HTR-8/SVneo (cell line): ENCODE data around the gene SGIP1.
"Not testable (repeated sequence)": the region's sequence is repeated elsewhere in the genome, so short reads cannot be mapped to it uniquely, and the experiment has no call there.

Experiments used
- DNase-seq: peaks from one replicate; pipeline ENCODE4 v3.0.0; 2011; ENCODE audit warnings: low spot score, mixed read lengths; ENCODE audit not compliant: insufficient read length
- FAIRE-seq: peaks from 2 replicates; lab custom pipeline; 2011; peaks lifted over from hg19 to GRCh38; lab: Jason Lieb, UNC

SGIP1 gene

DNA sequence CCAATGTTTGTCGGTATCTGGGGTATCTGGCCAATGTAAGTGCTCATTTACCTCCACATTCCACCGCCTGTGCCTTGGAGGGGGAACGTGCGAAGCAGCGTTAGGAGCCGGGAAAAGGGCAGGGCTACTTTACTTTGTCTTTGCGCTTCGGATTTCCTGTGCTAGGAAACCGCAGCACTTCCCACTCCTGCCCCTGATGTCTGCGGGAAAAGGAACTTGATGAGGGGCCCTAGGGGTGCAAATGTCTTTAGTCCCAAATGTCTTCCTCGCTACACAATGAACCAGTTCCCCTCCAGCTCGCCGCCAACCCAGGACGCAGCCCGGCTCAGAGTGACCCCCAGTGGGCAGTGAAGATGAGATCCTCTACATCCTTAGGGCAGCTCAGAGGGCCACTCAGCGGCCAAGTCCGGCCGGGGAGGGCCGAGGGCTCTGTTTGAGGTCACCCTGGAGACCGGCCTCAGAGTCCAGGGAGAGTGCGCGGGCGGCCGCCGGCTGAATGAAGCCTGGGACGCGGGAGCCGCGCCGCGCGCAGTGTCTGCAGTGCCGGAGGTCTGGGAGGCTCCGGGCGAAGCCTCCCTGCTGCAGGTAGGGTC lies 218.1 kb downstream of the SGIP1 start, which contains the start of gene DYNLT5:
Gene DYNLT5, plus strand, starts transcription at position 460 of the 593 bp plus-strand sequence. CDS start 2,200 bp downstream, outside the sequence.
- FAIRE-seq: no peak
- DNase-seq: peak; percentile 22

DNA sequence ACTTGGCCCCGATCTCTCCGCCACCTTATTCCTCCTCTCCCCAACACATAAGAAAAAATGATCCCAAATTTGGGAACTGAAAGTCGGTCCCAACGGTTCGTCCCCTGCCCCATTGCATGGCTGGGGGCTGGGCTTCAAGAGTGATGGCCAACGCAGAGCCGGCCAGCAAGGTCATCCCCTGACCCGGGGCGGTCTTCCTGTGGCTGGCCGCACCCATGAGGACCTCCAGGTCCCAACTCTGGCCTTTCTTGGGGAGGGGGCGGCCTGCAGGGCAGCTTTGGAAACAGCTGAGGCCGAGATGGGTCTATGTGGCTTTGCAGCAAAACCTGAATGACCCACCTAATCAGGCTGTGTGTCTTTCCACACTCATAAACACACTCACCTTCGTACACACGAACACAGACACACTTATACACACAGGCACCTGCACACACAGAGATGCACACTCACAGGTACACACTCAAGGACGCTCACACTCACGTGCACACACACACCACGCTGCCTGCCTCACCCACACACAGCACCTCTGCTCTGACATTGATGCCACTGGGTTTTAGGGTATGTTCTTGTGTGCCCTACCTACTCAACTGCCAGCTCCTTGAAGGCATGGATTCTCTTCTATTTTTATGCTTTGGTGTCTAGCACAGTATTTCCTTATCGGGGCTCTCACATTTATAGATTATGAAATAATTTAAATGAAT lies 218.9 kb downstream of the SGIP1 start:
- DNase-seq: no peak
- FAIRE-seq: peak; percentile 49

DNA sequence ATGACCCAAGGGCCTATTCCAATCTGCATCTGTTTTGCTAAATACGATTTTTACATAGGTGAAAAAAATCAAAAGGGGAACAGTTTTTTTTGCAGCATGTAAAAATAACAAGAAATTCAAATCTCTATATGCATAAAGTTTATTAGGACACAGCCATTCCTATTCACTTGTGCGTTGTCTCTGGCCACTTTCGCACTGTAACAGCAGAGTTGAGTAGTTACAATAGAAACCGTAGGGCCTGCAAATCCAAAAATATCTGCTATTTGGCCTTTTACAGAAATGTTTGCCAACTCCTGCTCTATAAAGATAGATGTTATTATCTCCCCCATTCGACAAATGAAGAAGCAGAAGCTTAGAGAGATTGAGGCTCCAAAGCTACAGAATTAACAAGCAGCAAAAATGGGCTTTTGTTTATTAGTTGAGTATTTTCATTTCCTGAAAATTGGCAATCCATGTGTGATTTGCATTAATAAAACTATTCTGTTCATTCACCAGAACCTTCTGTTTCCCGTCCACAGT lies 223.8 kb downstream of the SGIP1 start:
- no peak for DNase-seq
- FAIRE-seq: no peak

DNA sequence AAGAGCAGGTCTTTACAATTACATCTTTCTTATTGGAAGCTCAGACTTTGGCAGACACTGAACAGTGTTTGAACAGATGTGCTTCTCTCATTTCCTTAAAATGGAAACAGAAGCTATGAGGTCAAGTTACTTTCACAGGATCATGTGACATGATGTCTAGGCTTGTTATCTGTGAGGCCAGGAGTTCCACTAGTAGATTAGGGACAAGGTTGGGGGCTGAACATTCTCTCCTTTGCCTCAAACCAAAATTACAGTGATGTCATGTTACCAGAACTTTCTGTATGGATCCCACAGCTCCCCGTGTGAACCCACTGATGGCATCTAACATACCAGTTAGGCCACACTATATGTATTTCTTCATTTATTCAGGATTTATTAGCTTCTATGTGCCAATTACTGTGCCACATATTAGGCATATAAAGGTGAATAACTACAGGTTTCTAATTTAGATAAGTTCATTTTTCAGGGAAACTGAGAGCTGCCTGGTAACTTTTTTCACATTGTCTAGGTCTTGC lies 224.3 kb downstream of the SGIP1 start:
- DNase-seq (no peak), FAIRE-seq (no peak)

DNA sequence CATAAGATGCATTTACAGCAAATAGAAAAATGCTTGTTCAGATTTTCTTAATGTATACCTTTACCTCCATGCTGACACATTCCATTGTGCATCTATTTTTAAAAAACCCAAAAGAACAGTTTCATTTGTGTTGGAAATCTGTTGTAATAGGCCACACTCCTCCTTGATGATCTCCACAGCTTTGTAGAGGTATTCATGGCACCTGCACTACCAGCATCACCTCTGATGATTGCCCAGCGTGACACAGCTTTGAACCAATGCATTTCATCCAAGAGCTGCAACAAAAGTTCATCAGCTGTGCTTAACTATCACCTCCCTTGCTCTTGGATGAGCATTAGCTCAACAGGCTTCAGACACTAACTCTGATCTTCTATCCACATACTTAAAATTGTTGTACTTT lies 226.6 kb downstream of the SGIP1 start:
- FAIRE-seq: no peak

DNA sequence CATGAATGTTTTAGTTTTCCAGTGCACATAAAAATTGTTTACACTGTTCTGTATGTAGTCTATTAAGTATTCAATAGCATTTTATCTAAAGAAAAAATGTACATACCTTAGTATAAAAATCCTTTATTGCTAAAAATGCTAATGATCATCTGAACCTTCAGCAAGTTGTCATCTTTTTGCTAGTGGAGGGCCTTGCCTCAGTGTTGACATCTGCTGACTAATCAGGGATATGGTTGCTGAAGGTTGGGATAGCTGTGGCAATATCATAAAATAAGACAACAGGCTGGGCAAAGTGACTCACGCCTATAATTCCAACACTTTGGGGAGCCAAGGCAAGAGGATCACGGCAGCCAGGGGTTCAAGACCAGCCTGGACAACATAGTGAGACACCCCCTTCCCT lies 227.3 kb downstream of the SGIP1 start:
- DNase-seq (no peak), FAIRE-seq (no peak)

More for the DNA sequence above, 226.6 kb downstream of the SGIP1 start:
- DNase-seq: no peak

DNA sequence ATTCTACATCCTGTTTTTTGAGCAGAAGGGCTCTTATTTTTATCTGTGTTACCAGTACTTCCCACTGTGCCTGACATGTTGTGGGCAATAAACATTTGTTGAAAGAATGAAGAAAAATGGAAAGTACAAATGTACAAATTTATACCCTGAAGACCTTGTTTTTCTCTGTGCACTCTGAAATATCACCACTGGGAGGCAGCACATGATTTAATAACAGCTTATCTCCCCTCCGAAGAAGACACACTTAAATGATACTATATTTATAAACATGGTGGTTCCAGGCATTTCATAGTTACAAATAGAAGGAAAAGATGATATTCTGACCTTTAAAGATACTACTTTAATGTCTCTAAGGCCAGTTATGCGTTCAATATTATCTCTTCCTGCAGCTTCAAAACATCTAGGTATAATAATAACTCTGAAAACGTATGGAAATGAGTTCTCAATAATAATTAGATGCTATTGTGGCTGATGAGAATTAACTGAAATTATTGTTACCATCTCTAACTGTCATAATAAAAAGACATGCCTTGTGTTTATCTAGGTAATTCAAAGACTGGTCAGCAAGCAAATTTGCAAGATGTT lies 231.1 kb downstream of the SGIP1 start:
- DNase-seq (peak; percentile 28), FAIRE-seq (no peak)

DNA sequence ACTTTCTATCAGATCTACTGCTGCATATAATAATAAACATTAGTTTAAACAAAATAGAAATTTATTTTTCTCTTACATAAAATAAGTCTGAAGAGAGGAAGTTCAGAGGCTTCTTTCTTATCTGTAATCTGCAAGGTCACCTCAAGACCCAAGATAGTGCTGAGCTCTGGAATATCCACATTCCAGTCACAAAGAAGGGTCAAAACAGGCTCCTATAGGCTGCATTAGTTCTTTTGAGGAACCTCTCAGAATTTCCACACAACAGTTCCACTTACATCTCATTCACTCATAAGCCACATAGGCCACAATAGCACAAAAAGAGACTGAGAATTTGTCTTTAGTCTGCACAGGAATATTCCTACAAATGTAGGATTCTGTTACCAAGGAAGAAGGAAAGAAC lies 233.7 kb downstream of the SGIP1 start:
- DNase-seq (no peak), FAIRE-seq (no peak)

DNA sequence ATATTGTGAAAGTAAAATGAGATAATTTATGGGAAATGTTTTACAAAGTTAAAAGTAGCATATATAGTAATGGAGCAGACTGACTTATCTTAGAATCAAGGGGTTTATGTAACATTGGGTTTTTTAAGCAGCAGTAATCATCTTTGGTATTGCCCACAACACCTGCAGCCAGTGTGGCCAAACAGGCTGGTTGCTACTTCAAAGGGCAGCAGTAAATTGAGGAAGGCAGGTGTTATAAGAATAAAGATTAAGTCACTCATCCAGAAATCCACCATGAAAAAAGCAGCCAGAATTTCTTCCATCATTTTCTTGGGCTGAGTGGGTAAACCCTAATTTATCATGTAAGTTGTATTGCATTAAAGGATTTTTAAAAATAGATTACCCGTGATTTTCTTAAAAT lies 235.0 kb downstream of the SGIP1 start:
- DNase-seq (no peak), FAIRE-seq (no peak)

DNA sequence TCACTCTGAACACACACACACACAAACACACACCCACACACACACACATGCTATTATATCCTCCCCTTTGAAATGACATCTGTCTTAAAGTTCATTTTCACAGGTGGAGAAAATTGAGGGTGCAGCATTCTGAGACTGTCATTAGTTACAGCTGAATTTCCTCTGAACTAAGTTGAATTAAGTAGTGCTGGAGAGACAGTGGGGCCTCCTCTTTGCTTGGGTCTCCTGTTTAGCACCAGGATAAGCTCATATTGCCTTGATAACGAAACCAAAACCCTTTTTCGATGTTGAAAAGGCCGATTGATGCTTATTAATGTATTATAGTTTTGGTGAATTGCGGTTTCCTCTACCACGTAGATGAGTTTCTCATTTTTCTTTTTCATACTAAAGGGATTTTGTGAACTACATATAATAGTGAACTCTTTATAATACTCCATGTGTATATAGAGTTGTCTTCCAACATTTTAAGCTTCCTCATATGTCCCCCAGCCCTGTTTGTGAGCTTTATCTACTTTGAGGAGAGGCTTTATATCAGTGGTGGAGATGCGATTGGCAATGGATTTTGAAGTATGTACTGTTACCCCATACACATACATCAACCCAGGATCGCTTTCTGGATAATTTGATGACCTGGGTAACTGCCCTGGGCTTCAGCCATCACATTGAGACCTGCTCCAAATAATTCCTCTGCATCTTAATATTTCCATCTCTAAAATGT lies 235.7 kb downstream of the SGIP1 start:
- no peak for DNase-seq
- FAIRE-seq: no peak

DNA sequence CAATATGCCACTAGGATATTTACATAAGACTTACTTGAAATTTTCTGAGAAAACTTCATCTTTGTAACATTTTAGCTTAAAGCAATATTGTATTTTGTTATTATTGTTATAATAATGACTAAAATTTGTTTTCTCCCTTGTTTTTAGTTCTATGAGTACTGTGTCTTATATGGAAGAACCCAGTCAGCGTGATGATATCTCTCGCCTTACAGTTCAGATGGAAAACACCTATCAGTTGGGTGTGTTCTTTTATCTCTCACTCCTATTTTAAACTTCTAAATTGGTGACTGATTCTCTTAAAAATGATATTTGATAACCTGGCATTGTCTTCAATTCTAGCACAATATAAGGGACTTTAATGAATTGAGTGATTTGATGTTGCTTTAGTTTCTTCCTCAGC lies 236.3 kb downstream of the SGIP1 start:
- FAIRE-seq: no peak
- DNase-seq: no peak

DNA sequence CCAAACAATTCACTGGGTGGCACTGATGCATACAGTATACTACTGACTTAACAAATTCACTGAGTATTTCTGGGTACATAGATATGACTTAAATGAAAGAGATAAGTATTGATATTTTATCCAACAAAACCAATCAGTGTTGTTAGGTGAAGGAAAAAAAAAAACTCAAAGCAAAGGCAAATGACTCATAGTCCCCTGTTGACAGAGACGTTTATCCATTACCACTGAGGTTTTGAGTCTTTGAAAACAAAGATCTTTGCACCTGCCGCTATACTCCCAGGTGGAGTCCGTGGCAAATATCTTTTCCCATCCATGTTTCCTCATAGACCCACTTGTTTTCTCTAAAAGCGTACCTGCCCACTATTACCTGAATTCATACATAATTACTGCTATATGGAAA lies 236.7 kb downstream of the SGIP1 start:
- FAIRE-seq: no peak
- DNase-seq: no peak

DNA sequence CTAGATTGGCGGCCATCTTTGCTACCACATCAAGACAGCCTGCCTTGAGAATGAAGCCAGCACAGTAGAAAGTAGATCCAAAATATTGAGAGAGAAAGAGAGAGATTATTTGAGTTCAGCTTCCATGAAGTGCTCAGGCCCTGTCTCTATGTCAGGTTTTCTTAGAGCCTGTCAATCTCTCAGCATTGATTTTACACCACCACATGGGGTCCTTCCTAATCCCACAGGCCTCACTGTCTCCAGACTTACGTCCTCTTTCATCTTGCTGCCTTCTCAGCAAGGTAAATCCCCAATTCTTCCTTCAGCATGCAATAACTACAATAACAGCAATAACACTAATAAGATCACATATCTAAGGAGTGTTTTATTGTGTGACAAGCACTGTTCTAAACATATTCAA lies 239.3 kb downstream of the SGIP1 start:
- FAIRE-seq (no peak), DNase-seq (no peak)

DNA sequence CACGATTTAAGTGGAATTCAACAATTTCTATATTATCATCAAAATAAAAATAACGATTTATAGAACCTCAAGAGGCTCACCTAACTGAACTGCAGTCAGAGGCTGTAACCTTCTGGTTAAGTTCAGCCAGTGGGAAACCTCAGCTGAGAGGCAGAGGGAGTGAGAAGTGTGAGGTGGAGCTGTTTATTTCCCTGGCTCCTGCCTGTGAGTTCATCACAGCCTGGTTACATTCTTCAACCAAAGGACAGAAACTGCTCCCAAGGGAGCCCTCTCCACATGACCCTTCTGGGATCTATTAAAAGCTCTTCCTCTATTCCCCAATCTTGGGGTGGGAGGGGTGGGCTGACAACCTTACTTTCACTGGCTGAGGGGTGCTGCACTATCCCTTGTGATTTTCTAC lies 240.5 kb downstream of the SGIP1 start:
- FAIRE-seq: no peak
- DNase-seq: no peak

DNA sequence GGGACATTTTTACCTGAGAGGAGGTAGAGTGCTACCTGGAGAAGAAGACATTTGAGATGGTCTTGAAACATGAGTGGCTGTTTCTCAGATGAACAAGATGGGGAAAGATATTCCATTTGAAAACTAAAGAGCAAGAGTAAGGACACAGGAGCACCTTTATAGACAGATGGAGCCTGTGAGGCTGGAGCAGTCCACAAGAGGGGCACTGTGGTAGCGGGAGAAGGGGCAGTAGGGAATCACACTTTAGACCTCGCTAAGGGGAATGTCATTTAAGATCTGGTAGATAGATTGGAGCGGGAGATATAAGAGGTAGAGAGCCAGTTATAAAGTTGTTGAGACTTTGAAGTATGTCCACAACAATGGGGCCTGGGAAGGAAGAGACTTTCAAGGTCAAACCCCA lies 241.7 kb downstream of the SGIP1 start:
- FAIRE-seq (no peak), DNase-seq (no peak)

DNA sequence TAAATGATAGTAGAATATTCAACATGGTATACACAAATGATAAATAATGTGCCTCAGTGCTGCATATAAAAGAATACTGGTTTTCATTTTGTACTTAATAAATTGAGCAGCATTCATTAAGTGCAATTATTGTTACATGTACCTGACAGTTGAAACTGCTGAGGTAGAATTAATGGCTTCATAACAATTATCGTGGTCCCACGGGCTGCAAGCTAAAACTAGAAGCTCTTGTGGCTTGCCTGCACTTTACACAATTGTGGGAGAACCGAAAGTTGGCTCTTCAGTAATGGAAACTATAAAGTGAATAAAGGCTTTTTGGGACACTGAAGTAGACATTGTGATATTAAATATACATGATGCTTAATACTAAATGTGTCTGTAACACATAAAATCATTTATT lies 243.9 kb downstream of the SGIP1 start:
- FAIRE-seq: no peak

DNA sequence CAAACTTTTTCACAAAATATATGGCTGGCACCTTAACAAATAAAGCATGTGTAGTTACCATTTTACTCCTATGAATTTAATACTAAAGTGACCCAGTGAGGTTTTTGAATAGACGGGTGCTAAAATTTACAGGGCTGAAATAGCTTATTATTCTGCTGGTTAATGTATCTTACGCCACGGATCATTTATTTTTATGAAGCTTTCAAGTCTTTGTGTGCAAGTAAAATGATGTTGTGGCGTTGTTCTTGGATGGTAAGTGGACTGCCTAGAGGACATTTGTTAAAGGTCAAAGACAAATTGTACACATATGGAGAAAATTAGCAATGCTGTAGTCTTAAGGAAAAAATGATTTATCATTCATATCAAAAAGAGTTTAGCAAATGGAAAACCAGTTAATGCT lies 244.3 kb downstream of the SGIP1 start:
- no peak for DNase-seq
- no peak for FAIRE-seq

More for the DNA sequence above, 243.9 kb downstream of the SGIP1 start:
- DNase-seq: no peak

DNA sequence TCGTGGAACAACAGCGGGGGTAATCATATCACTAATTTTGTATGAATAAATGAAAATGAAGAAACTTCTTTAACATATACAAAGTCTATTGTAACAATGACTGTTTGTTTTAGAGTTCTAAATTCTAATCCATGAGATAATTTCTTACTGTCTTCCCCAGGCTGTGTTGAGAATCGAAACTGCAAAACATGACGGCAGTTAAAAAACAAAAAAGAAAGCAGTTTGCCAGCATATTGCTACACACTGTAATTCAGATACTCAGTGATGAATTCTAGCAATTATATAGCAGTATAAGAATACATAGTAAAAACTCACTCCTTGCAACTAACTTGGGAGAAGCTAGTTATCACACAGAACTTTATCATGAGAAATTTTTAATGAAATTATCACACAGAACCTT lies 245.0 kb downstream of the SGIP1 start:
- no peak for DNase-seq
- FAIRE-seq: no peak

DNA sequence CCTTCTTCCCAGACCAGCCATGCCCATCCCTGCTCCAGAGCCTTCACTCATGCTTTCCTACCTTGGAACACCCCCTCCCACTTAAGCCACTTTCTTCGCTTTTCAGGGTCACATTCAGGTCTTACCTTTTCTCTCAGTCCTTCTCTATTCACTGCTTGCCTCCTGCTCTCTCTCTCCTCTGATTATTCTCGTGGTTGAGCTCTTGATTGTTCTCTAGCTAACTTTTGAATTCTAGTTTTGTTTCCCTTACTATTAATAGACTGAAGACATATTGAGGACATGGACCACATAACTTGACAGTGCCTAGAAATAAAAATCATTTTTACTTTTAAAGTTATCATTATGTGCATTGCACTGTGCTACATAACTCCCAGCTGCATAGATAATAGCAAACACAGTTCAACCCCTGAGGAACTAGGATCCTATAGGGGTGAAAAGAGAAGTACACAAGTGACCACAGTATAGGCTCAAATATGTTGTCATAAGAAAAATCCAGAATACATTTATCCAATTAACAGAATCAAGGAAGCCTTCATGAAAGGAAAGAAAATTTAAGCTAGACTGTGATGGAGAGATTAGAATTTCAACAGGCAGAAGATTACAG lies 245.6 kb downstream of the SGIP1 start:
- DNase-seq (no peak), FAIRE-seq (no peak)

DNA sequence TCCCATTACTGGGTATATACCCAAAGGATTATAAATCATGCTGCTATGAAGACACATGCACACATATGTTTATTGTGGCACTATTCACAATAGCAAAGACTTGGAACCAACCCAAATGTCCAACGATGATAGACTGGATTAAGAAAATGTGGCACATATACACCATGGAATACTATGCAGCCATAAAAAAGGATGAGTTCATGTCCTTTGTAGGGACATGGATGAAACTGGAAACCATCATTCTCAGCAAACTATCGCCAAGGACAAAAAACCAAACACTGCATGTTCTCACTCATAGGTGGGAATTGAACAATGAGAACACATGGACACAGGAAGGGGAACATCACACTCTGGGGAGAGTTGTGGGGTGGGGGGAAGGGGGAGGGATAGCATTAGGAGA lies 251.8 kb downstream of the SGIP1 start:
- FAIRE-seq, DNase-seq: not testable (repeated sequence)
